Measurements from ENCODE around the gene PDE4D.

GRCh38 chr5:59002162-59002825, 891.2 kb downstream of the PDE4D start:
- TF ChIP-seq, protein P1, sequence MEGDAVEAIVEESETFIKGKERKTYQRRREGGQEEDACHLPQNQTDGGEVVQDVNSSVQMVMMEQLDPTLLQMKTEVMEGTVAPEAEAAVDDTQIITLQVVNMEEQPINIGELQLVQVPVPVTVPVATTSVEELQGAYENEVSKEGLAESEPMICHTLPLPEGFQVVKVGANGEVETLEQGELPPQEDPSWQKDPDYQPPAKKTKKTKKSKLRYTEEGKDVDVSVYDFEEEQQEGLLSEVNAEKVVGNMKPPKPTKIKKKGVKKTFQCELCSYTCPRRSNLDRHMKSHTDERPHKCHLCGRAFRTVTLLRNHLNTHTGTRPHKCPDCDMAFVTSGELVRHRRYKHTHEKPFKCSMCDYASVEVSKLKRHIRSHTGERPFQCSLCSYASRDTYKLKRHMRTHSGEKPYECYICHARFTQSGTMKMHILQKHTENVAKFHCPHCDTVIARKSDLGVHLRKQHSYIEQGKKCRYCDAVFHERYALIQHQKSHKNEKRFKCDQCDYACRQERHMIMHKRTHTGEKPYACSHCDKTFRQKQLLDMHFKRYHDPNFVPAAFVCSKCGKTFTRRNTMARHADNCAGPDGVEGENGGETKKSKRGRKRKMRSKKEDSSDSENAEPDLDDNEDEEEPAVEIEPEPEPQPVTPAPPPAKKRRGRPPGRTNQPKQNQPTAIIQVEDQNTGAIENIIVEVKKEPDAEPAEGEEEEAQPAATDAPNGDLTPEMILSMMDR (IDR thresholded peaks at IDR 0.05; ENCODE audit: low read length) = no peak
- no peak for TF ChIP-seq EZH2phosphoT487 (IDR thresholded peaks at IDR 0.05; ENCODE audit: low read length)

All from MM.1S (cell line).